ENCODE data around the gene C19orf44.

C19orf44 gene

GRCh38 chr19:16518483-16519229, 22.5 kb downstream of the C19orf44 start:
- DNase-seq, result no peak

- no peak for DNase-seq
These were observed 23.1 kb downstream of the C19orf44 start for GRCh38 chr19:16519230-16519687.

GRCh38 chr19:16520074-16520973, 24.1 kb downstream of the C19orf44 start:
- DNase-seq, result no peak

- DNase-seq, result no peak
These were observed 24.9 kb downstream of the C19orf44 start for GRCh38 chr19:16520986-16521624.

- no peak for DNase-seq
These were observed 25.6 kb downstream of the C19orf44 start for GRCh38 chr19:16521715-16522289.

GRCh38 chr19:16522559-16523377, 26.6 kb downstream of the C19orf44 start:
- no peak for DNase-seq

- DNase-seq, result no peak
These were observed 29.0 kb downstream of the C19orf44 start for GRCh38 chr19:16524991-16525734.

- DNase-seq, result no peak
These were observed 29.7 kb downstream of the C19orf44 start for GRCh38 chr19:16525751-16526481.

- no peak for DNase-seq
These were observed 31.2 kb downstream of the C19orf44 start for GRCh38 chr19:16527334-16527935.

- peak; percentile 57 for DNase-seq
These were observed 31.9 kb downstream of the C19orf44 start for GRCh38 chr19:16527971-16528521.

- DNase-seq, result no peak
These were observed 33.4 kb downstream of the C19orf44 start for GRCh38 chr19:16529466-16530144.

- DNase-seq, result no peak
These were observed 34.6 kb downstream of the C19orf44 start for GRCh38 chr19:16530540-16531379.

GRCh38 chr19:16531380-16531669, 35.1 kb downstream of the C19orf44 start:
- DNase-seq, result no peak

- no peak for DNase-seq
These were observed 36.4 kb downstream of the C19orf44 start for GRCh38 chr19:16532440-16533234.

- no peak for DNase-seq
These were observed 39.2 kb downstream of the C19orf44 start for GRCh38 chr19:16535381-16535780.

- DNase-seq, result no peak
These were observed 39.9 kb downstream of the C19orf44 start for GRCh38 chr19:16536130-16536529.

- no peak for DNase-seq
These were observed 40.9 kb downstream of the C19orf44 start for GRCh38 chr19:16537111-16537510.

GRCh38 chr19:16540948-16541347, 44.8 kb downstream of the C19orf44 start:
- no peak for DNase-seq
